Measurements from ENCODE around the gene MARCOL.

The MARCOL gene

GRCh38 chr5:148238418-148238794 is at the start of gene MARCOL:
Gene MARCOL, plus strand, starts transcription at chr5:148238525. Its CDS starts 73 bp downstream, at chr5:148238598.
- DNase-seq (ENCODE audit: low read depth): no peak
- TF ChIP-seq CTCF (conservative IDR thresholded peaks at IDR 0.05; ENCODE audit: low read depth, low read length): no peak
- H3K4me3 ChIP-seq (ENCODE audit: low read length): no peak within 1 kb of the TSS

DNA sequence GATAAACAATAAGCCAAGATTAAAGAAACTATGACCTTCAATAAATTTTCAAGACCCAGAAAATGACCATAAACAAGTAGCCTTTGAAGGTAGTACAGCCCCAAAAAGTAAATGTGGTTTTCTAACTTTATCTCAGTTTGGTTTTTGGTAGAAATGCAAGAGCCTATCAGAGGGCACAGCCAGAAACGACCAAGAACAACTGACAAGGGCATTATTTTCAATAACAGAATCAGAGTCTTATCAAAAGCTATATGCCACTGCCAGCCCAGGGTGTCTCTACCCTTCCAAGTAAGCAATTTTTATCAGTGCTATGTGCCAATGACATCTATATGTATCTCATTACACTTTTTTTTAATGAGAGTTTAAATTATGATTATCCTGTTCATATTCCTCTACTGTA is 47.3 kb upstream of the MARCOL start:
- no peak overlapping the region for H3K4me3 ChIP-seq (ENCODE audit: low read length)
- no peak for TF ChIP-seq CTCF (conservative IDR thresholded peaks at IDR 0.05; ENCODE audit: low read depth, low read length)
- DNase-seq (ENCODE audit: low read depth): no peak

DNA sequence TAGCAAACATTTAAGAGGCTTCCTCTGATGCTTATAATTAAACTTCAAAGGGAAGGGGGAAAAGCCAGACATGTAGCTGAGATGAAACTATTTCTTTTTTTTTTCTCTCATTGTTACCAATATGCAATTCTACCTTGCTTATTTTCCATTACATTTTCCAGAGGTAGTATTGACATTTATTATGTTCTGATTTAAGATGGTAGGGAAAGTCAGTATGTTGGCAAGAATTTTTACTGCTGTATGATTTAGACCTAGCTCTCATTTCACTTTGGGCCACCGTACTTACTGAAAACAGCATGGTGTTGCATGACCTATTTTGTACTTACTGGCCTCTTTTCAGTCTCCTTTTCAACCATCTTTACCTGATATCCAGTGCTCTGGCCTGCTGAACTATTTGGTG is 45.1 kb upstream of the MARCOL start:
- no peak for TF ChIP-seq CTCF (conservative IDR thresholded peaks at IDR 0.05; ENCODE audit: low read depth, low read length)
- DNase-seq (ENCODE audit: low read depth): no peak
- H3K4me3 ChIP-seq (ENCODE audit: low read length): no peak overlapping the region

DNA sequence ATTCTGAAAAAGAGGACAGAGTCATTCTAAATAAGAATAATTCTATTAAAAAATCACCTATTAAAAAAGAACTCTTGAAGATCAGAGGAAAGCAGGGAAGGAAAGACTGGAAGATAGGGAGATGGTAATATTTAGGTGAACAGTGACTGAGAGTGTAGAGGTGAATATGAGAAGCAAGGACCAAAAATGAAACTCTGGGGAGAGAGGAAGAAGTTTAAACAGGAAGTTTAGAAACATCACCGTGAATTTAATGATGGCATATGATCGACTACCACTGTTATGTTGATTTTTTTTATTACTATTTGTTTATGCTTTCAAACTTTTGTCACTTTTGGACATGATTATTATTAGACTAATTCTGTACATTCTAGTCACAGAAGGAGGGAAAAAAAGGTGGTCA is 37.2 kb upstream of the MARCOL start:
- H3K4me3 ChIP-seq (ENCODE audit: low read length): no peak overlapping the region
- no peak for DNase-seq (ENCODE audit: low read depth)
- no peak for TF ChIP-seq CTCF (conservative IDR thresholded peaks at IDR 0.05; ENCODE audit: low read depth, low read length)

- no peak for DNase-seq (ENCODE audit: low read depth)
- TF ChIP-seq CTCF (conservative IDR thresholded peaks at IDR 0.05; ENCODE audit: low read depth, low read length): no peak
- no peak within 1 kb of the TSS for H3K4me3 ChIP-seq (ENCODE audit: low read length)
Measured at GRCh38 chr5:148202531-148203203, 35.7 kb upstream of the MARCOL start, which contains the start of gene SPINK6. Gene SPINK6, plus strand, starts transcription at chr5:148203042. Its CDS starts 55 bp downstream, at chr5:148203097.

- DNase-seq (ENCODE audit: low read depth): no peak
- no peak for TF ChIP-seq CTCF (conservative IDR thresholded peaks at IDR 0.05; ENCODE audit: low read depth, low read length)
- H3K4me3 ChIP-seq (ENCODE audit: low read length): no peak overlapping the region
Measured at GRCh38 chr5:148205044-148205806, 33.1 kb upstream of the MARCOL start.

DNA sequence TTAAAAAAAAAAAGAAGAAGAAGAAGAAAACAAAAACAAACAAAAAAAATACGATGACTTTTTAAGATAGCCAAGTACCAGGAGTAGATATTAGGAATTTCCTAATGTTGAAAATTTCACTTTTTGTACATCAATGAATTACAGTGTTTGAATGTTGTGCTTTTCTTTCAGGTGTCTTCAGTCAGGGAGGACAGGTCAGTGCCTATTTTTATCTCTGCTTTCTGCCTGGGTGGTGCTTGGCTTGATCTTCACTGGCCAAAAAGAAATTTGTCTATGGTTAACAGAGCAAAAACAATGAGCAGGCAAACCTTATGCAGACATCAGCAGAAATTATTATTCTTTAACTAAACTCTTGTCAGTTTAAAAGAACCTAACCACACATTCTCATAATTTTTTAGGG is 32.5 kb upstream of the MARCOL start:
- H3K4me3 ChIP-seq (ENCODE audit: low read length): no peak overlapping the region
- TF ChIP-seq CTCF (conservative IDR thresholded peaks at IDR 0.05; ENCODE audit: low read depth, low read length): no peak

More for the DNA sequence above, 32.5 kb upstream of the MARCOL start:
- no peak for DNase-seq (ENCODE audit: low read depth)

Measured in retinal pigment epithelial cell (primary cell).